Measurements from ENCODE around the gene ITPR1.

Gene ITPR1

DNA sequence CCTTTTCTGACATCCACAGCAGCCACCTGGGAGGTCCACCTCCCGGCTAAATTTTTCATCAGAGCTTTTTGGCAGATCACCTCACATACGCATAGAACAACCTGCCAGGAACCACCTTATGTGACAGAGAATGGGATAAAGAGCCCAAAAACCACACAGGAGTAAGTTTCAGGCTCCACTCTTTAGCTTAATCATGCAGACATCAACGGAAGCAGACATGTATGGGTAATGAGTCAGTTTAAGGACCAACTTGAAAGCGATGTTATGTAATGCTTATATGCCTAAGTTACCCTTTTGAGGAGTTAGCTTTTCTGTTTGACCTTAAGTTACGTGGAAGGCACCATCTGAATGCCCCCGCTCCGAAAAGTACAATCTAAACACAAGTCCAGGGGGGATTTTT is 302.8 kb downstream of the ITPR1 start:
- FAIRE-seq, result no peak

DNA sequence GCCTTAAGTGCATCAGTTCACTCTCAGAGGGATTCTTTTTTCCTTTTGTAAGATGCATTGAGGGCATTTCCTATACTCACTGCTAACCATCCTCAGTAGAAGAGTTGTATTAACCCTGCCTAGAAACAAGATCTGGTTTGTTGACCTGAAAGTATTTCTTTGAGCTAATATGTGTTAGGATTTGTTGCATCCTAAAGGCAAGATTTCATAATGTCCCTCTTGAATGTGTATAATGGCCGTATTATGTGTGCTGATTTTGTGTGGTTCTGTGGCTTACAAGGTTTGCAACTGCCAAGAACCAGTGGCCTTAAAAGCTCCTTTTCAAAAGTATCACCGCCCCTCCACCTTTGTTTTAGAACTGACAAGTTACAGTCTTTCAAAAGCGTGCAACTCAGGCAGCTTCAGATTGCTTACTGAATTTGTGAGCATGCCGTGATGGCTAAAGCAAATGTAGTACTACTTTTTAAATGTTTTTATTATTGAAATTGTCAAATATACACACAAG is 304.1 kb downstream of the ITPR1 start:
- no peak for FAIRE-seq

DNA sequence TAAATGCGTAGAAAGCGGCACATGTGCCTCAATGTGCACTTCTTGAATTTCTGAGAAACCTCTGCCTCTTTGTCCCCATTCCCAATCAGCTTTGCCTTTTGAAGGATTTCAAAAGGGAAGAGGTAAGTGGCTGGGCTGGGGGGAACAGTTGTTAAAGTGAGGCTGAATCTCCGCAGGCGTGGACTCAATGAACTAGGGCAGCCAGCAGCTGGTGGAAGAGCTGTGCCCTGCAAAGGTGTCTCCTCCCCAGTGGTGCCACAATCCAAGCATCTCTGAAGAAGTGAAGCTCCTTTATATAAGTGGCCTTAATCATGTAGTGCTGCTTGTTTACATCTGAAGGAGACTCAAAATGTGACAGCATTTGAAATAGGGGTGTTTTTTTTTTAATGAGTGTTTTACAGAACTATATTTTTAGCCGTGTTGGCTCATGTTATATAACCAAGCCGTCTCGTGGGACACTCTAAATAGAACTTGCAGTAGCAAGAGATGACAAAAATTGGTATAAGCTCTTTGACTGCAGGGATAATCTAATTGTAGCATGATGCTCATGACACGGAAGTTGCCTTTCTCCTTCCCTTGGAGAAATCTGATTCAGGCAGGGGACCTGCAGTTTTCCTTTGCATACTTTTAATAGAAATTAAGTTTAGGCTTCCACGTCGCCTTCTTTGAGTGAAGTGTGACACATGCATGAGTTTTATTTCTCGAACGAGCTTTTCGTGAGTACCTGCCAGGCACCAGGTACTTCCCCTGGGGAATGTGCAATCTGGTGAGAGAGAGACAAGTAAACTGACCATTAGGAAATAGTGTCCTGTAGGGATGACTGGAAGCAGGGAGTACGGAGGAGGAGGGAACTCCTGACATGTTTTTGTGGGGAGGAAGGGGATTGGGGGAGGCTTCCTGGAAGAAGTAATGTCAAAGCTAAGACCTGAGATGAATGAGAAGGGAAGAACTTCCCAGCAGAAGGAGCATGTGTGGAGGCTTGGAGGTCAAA is 306.4 kb downstream of the ITPR1 start:
- no peak for FAIRE-seq

DNA sequence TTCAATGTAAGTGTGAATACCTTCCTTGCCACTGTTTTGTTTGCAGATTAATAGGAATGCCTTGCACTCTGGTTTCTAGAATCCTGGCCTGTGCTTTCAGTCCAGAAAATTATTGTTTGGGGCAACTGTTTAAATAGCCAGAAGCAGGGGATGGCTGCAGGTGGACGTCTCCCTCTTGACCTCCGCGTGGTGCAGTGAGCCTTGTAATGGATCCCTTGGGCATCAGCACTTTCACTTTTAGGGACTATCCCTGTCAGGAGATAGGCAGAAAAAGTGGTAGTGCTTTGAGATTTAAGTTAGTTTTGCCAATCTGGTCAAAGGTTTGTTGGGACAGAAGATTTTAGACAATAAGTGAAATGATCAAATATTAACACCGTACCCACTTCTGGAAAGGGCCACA is 307.4 kb downstream of the ITPR1 start:
- no peak for FAIRE-seq

DNA sequence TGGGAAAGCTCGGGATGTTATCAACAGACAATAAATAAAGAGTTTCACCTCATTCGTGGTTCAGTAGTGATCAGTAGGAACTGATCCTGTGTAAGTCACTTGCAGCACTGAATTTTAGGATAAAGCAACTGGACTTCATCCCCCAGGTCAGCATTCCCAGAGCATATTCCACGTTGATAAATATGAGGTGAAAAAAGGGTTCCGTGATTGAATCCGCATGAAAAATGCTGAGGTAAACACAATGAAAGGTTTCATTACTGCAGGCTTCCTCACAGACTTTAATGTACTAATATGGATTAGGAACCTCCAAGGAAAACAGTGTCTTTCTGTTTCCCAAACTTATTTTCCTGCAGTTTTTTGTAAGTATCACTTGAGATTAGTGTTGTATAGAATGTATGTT is 308.7 kb downstream of the ITPR1 start:
- no peak for FAIRE-seq

DNA sequence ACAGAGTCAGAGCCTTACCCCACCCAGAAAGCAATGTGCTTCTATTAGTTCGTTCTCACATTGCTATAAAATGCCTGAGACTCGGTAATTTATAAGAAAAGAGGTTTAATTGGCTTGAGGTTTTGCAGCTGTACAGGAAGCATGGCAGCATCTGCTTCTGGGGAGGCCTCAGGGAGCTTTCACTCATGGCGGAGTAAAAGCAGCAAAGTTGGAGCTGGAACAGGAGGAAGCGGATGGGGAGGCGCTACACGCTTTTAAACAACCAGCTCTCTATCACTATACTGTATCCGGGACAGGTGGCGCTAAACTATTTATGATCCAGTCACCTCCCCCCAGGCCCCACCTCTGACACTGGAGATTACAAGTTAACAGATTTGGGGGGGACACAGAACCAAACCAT is 309.8 kb downstream of the ITPR1 start:
- no peak for FAIRE-seq

DNA sequence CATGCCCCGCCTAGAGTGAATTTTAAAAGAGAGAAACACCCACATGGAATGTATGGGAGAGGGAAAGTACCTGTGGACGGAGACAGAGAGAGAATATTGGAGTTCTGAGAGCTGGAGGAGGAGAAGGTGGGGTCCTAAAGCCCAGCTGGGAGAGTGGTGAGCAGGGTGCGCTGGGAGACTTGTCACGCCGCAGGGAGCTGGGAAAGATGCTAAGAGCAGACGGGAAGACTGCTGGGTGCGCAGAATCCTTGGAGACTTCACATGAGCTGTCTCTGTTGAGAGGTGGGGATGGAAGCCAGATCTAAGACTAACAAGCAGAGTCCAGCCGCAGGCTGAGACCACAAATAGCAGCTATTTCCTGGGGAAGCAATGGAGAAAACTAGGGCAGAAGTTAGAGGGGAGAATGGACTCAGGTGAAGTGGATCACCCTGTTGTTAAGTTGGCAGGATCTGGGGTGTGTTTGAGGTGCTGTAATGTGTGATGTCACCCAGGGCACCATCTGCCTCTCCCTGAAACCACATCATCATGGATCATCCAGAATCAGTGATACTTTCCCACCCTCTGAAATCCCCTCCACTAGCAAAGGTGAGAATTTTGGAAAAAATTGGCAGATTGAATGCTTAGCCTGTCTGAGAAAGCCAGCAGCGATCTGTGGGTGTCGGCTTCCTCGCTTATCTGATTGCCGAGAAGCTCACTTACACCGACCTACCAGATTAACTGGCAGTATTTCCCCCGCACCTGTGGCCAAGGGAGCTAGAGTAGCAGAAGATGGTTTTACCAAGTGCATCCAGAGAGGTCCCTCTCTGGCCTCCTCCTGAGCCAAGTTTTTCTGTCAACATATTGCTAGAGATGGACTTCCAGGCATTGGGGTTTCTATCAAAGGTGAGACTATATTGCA is 311.3 kb downstream of the ITPR1 start:
- no peak for FAIRE-seq

DNA sequence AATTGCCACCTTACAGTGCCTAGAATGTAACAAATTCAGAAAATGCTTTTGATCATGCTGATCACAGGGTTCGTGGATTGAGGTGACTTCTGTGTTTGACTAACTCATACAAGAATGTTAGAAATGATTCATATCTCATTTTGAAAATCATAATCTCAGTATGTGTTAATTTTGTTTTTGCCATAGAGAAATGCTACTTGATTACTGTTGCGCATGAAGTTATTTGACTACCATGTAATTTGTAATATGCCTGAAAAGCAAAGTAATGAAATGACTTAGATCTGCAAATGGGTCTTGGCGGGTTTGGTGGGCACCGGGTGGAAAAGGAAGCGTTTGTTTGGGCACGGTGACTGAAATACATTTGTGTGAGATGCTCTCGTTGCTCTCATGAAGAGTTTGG is 312.5 kb downstream of the ITPR1 start:
- FAIRE-seq, result no peak

DNA sequence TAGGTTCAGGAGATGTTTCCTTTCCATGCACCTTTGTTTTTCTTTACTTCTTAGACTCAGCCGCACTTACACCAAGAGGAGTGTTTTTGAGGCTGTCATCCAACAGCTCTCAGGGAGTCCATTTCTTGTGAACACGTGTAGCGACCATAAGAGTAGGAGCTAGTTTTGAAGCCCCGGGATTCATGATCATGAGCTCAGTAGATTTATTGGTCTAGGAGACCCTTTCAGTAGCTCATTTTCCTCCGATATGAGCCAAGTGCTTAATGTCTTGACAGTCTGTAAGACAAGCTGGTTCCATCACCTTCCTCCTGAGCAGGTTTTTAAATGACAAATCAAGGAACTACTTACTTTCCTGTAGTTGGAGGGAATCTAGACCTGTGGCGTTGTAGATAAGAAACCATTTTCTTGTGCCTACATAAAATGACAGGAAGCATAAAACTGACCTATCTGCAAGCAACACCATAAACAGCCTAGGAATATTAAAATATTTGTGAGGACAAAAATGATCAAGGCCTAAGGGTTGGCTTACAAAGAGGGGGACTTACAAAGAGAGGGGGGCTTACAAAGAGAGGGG is 313.5 kb downstream of the ITPR1 start:
- no peak for FAIRE-seq

DNA sequence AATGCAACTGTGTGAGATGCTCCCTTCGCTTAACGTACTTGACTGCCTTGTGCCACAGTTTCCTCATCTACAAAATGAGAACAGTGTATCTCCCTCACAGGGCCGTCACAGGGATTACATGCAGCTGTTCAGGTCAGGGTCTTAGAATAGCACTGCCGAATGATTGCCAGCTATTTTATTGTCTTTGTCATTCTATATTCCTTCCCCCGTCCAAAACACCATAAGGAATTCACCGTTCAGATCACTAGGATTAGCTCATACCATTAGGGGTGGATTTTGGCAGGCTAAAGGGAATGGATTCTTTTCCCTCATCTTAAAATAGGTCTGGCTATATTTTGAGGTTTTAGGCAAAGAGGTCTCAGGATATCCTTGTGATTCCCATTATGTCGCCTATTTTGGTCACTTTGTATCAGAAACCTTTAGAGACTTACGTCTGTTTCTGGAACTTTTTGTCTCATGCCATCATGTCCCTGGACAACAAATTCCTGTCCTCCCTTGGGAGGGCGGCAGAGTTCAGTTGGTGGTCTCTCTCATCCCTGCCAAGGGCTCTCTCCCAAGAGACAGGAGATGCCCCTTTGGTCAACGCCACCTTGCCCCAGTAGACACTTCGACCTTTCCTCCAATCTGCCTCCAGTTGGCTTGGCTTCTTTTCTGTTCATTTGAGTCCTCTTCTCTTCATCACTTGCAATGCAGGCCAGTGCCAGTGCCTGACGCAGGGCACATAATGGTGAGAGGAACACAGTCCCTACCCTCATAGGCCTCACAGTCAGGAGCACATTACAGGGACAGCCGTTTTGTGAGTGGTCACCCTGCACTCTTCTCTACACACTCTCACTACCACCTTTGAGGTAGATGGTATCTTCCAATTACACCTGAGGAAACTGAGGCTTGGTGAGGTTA is 314.5 kb downstream of the ITPR1 start:
- no peak for FAIRE-seq

DNA sequence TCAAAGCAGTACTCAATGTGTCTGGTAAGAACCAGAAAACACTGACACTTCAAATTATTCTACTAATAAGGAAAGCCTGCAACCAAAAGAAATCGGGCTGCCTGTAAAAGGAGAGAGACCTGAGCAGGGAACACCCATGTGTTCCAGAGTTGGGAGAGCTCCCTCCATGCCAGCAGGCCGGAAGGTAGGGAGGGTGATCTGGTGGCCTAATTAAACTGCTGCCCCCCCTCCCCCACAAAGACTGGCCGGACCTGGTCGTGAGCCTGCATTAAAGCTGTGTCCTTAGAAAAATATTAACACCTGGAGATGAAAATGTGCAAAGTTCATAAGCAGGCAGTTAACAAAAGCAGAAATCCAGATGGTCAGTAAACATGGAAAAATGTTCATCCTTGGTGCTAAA is 315.5 kb downstream of the ITPR1 start:
- no peak for FAIRE-seq

DNA sequence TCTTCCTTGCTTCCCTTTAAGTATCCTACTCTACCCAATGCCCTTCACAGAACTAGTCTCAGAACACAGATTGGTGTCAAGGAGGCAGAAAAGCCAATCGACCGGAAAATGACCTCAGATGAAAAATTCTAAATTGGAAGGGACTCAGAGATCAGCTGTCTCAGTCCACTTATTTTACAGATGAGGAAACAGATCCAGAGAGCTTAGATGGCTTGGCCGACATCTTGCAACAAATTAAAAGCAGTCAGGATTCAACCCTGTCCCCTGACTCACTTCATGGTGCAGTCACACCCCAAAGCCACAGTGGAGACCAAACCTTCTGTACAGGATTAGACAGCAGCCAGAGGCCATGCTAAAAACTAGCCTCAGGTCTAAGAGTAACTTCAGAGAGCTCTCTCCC is 316.8 kb downstream of the ITPR1 start:
- no peak for FAIRE-seq

DNA sequence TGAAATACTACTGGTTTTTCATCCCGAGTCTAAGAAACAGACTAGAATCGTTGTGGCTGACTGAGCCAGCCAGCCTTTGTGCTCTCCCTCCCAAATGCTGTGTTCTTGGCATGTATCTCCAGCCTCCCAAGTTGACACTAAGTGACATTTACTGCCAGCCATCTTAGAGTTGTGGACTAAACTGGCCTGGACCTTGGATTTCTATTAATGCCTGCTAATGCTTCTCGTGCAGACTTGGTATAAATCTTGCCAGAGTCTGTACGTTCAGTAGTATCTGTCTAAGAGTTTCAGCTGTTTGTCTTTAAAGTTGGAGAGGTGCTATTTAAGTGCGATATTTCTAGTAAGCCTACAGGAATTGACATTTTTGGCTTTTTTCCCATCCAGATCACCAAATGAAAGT is 319.4 kb downstream of the ITPR1 start:
- no peak for FAIRE-seq

DNA sequence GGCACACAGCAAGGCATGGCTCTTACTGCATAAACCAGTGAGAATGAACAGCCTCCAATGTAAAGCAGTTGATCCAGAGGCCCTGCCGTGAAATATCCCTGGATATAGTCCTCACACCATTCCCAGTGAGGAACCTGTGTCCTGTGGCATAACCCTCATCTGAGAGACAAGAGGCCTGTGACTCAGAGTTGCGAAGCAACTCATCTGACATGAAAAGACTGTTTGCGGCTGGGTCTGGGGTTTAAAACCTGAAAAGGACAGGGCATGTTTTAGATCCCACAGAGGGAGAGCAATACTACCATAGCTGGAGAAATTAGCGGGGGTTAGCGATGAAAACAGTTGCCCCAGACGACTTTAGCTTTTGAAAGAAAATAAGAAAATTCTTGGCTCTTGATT is 320.8 kb downstream of the ITPR1 start:
- FAIRE-seq, result no peak

DNA sequence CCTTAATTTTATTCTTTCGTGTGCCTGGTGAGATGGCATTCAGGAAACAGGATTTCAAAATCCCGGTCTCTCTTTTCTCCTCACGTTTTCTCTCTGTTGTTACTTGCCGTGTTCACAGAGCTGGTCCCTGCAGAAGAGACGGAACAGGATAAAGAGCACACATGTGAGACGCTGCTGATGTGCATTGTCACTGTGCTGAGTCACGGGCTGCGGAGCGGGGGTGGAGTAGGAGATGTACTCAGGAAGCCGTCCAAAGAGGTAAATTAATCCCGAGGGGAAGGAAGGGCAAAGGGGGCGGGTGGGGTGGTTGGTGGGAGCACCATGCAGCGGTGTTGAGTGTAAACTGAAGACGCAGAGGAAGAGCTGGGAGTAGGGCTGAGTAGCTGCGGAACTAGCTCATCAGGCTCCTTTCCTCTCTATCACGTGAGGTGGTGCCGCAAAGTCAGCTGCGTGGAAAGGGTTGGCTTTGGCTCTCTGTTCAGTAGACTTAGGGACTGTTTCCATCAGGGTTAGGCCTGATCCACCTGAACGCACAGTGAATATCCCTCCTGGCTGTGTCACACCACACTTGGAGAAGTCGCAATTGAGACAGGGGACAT is 321.3 kb downstream of the ITPR1 start:
- no peak for FAIRE-seq

DNA sequence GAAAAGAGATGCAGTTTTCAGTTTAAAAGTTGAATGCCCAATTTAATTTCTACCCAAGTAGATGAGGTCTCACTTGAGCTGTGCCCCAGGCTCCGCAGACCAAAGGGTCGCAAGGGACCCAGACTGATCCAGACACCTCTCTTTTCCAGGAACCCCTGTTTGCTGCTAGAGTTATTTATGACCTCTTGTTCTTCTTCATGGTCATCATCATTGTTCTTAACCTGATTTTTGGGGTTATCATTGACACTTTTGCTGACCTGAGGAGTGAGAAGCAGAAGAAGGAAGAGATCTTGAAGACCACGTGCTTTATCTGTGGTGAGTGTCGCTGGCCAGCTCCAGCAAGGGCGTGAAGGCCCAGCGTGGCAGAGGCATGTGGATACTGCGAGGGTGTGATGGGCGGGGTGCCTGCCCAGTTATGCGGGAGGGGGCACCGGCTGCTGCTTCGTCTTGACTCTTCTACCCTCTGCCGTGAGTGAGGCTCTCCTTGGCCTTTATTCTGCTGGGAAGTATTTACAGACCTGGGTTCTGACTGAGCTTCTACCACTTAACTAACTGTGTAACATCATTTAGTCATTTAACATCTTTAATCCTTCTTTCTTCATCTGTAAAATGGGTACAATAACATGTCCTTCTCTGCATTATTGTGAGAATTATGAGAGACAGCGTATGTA is 321.9 kb downstream of the ITPR1 start:
- no peak for FAIRE-seq

DNA sequence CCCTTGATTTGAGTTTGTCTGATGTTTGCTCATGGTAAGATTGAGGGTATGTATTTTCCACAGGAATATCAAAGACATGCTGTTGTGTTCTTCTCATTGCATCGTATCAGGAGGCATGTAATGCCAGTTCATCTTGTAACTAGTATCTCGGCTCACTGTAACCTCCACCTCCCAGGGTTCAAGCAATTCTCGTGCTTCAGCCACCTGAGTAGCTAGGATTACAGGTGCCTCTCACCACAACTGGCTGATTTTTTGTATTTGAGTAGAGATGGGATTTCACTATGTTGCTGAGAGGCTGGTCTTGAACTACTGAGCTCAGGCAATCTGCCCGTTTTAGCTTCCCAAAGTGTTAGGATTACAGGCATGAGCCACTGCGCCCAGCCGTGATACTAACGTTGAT is 323.2 kb downstream of the ITPR1 start:
- FAIRE-seq, result no peak

DNA sequence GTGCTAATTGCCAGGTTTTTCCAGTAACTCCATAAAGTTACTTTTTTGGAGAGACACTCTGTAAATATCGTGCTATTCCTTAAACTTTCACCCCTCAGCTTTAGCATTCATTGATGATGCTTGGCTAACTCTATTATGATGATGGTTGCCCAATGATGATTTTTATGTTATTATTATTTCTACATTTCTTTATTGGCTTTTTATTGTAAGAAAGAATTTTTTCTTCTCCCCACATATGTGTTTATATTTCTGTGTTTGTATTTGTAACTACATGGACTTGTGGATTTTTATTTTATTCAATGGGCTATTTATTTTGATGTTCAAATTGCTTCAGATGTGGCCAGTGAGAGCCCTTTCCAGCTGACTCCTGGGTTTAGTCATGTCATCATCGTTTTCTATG is 323.6 kb downstream of the ITPR1 start:
- no peak for FAIRE-seq

DNA sequence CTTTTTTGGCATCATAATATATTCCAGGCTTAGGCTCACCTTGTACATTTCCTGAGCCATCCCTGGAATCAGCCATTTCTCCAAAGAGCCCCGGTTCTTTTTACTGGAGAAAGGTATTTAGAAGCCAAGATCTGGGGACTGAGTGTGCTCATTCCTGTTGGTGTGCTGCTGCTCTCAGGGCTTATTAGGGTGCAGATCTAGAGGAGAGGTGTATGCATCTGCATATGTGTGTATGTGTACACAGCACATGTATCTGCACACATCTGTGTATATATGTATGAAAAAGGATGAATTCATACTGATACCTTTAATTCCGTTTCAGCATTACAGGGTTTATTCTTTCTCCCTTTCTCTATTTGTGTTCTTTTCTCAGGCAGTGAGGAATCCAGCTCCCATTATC is 324.0 kb downstream of the ITPR1 start:
- FAIRE-seq, result no peak

DNA sequence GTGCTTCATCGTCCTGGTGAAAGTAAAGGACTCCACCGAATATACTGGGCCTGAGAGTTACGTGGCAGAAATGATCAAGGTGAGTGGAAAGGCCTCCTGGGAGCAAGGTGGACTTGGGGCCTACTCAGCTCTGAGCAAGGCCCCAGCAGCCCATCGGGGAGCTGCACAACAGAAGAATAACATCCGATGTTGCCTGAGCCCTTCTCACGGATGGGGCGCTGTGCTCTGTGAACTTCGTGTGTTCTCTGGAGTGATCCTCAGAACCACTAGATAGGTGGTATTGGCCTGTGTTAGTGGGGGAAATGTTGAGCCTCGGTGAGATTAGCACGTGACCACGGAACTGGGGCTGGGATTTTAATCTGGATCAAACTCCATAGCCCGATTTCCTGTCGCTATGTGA is 325.0 kb downstream of the ITPR1 start:
- no peak for FAIRE-seq
